ENCODE measurements around the gene TNFRSF21.

GRCh38 chr6:47342824-47343223, 33.1 kb upstream of the TNFRSF21 start:
- TF ChIP-seq CTCF (conservative IDR thresholded peaks at IDR 0.05 in 1 of 2, IDR thresholded peaks at IDR 0.05 in 1 of 2; ENCODE audit: extremely low read depth in 1 of 2, insufficient read depth in 1 of 2, low read depth in 1 of 2, low read length in 2 of 2) (no peak), EZH2 (IDR thresholded peaks at IDR 0.05; ENCODE audit: borderline replicate concordance, low read length) (no peak)

Measured in mammary epithelial cell (primary cell).